GM12872 (cell line): ENCODE results near the gene AP3S2.

ENCODE experiments used
- CTCF ChIP-seq: IDR thresholded peaks from 3 replicates; pipeline ENCODE4 v1.5.1; 2011; ENCODE audit warnings: low read depth, mild to moderate bottlenecking, low read length, moderate library complexity; ENCODE audit not compliant: insufficient read depth

Gene AP3S2

DNA sequence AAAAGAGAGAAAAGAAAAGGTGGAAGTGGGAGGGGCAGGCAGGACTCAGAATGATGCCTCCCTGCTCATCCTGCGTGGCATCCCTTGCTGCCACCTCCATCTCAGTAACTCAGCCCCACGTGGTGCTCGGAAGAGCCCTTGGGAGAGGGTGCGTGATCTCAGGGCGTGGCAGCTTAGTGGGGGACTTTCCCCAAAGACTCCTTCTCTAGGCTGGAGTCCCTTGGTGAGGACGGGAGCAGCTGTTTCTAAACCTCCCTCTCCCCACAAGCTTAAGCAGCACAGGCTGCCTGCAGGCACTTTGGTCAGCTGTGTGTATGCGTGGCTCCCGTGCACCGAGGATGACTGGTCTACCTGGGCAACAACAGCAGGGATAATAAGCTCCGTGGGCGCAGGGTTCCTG lies 71.8 kb downstream of the AP3S2 start:
- no peak for TF ChIP-seq CTCF

GRCh38 chr15:89820666-89821611 lies 72.9 kb downstream of the AP3S2 start:
- TF ChIP-seq CTCF, result no peak

- TF ChIP-seq CTCF, result no peak
These were observed 75.5 kb downstream of the AP3S2 start for GRCh38 chr15:89818287-89818686.

GRCh38 chr15:89817701-89818280 lies 76.0 kb downstream of the AP3S2 start:
- TF ChIP-seq CTCF, result no peak

DNA sequence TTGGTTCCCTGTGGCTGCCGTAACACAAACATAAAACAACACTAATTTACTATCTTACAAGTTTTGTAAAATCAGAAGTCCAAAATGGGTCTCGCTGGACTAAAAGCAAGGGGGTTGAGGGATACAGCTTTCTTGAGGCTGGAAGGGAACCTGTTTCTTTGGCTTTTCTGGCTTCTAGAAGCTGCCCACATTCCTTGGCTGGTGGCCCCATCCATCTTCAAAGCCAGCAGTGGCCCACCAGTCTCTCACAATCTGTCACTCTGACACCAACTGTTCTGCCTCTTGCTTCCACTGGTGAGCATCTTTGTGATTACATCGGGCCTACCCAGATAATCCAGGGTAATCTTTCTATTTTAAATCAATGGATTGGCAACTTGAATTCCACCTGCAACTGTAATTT lies 78.0 kb downstream of the AP3S2 start:
- no peak for TF ChIP-seq CTCF

- no peak for TF ChIP-seq CTCF
These were observed 79.6 kb downstream of the AP3S2 start for GRCh38 chr15:89814112-89814742.

- TF ChIP-seq CTCF, result no peak
These were observed 80.2 kb downstream of the AP3S2 start for GRCh38 chr15:89813381-89814111.
